K562 (cell line): ENCODE results near the gene RPL39L.

Experiments
- BHLHE40 ChIP-seq: IDR thresholded peaks from 2 replicates; pipeline ENCODE4 v1.6.1; 2011; ENCODE audit warnings: low read length, improper control_type of control experiment
- CTCF ChIP-seq, 3 experiments: IDR thresholded peaks in 2 of 3; conservative IDR thresholded peaks in 1 of 3; 2 replicates each; pipeline ENCODE4 v1.5.1; 2011 to 2012; ENCODE audit warnings: low read length in 3 of 3, mild to moderate bottlenecking in 3 of 3, control low read depth in 2 of 3, improper control_type of control experiment in 1 of 3, inconsistent platforms in 1 of 3, low read depth in 1 of 3, mixed read lengths in 1 of 3, moderate library complexity in 1 of 3; ENCODE audit not compliant: insufficient read depth in 2 of 3
- EP300 ChIP-seq: IDR thresholded peaks from 2 replicates; pipeline ENCODE4 v1.6.1; 2012; ENCODE audit warnings: low read length, improper control_type of control experiment
- HCFC1 ChIP-seq: IDR thresholded peaks from 2 replicates; pipeline ENCODE4 v1.6.1; 2012; ENCODE audit warnings: low read depth, low read length, improper control_type of control experiment
- HDGF ChIP-seq: fragments of 450-650 bp; IDR thresholded peaks from 2 replicates; pipeline ENCODE4 v1.6.1; 2016
- HNRNPK ChIP-seq: fragments of 200-400 bp; formaldehyde crosslinking; IDR thresholded peaks from one replicate; pipeline ENCODE4 v1.6.1; 2018; ENCODE audit warnings: mild to moderate bottlenecking, low read depth, low read length; ENCODE audit not compliant: poor library complexity, severe bottlenecking
- LCOR ChIP-seq: sonication (generic); formaldehyde crosslinking; IDR thresholded peaks from 2 replicates; pipeline ENCODE4 v1.8.0; 2022; ENCODE audit warnings: mild to moderate bottlenecking, missing genetic modification reagents
- MAFK ChIP-seq: IDR thresholded peaks from 2 replicates; pipeline ENCODE4 v1.6.1; 2011; ENCODE audit warnings: low read length, improper control_type of control experiment
- POLR2AphosphoS5 ChIP-seq: IDR thresholded peaks from 2 replicates; pipeline ENCODE4 v1.6.1; 2011; ENCODE audit warnings: mild to moderate bottlenecking, low read depth, low read length, moderate library complexity; ENCODE audit not compliant: control insufficient read depth, insufficient read depth
- RAD21 ChIP-seq, 2 experiments: fragments of 250-450 bp in 1 of 2; fragments of 450-650 bp in 1 of 2; sonication (Bioruptor Pico) in 1 of 2; formaldehyde crosslinking in 1 of 2; IDR thresholded peaks in 1 of 2; conservative IDR thresholded peaks in 1 of 2; 2 replicates each; pipeline versions ENCODE4 v1.4.0 to v1.8.0; 2020 to 2022; ENCODE audit warnings: mild to moderate bottlenecking in 2 of 2, moderate library complexity in 1 of 2
- TF ChIP-seq, protein P1 (sequence below): fragments of 450-650 bp; formaldehyde crosslinking; IDR thresholded peaks from 2 replicates; pipeline ENCODE4 v1.4.0; 2022; ENCODE audit warnings: mild to moderate bottlenecking, moderate library complexity
- TF ChIP-seq, protein P2 (sequence below): fragments of 450-650 bp; IDR thresholded peaks from 2 replicates; pipeline ENCODE4 v1.6.1; 2018; ENCODE audit not compliant: partially characterized antibody
- TF ChIP-seq, protein P3 (sequence below): fragments of 250-450 bp; sonication (Bioruptor Pico); IDR thresholded peaks from 2 replicates; pipeline ENCODE4 v1.6.1; 2021; ENCODE audit warnings: mild to moderate bottlenecking
- TF ChIP-seq, protein P4 (sequence below): sonication (generic); formaldehyde crosslinking; IDR thresholded peaks from 2 replicates; pipeline ENCODE4 v1.8.1; 2022; ENCODE audit warnings: missing genetic modification reagents

GRCh38 chr3:187084580-187084979 is 54.7 kb downstream of the RPL39L start:
- TF ChIP-seq LCOR (CRISPR knock-in tag) (no peak), HCFC1 (no peak), EP300 (no peak), HDGF (no peak), MAFK (no peak), HNRNPK (no peak), CTCF (IDR thresholded peaks at IDR 0.05 in 2 of 3, conservative IDR thresholded peaks at IDR 0.05 in 1 of 3; ENCODE audit: insufficient read depth in 2 of 3, low read depth in 1 of 3, low read length in 3 of 3) (no peak), RAD21 (CRISPR knock-in tag; conservative IDR thresholded peaks at IDR 0.05 in 1 of 2, IDR thresholded peaks at IDR 0.05 in 1 of 2) (no peak), BHLHE40 (no peak), POLR2AphosphoS5 (no peak)
- TF ChIP-seq, protein P1, sequence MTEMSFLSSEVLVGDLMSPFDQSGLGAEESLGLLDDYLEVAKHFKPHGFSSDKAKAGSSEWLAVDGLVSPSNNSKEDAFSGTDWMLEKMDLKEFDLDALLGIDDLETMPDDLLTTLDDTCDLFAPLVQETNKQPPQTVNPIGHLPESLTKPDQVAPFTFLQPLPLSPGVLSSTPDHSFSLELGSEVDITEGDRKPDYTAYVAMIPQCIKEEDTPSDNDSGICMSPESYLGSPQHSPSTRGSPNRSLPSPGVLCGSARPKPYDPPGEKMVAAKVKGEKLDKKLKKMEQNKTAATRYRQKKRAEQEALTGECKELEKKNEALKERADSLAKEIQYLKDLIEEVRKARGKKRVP (CRISPR knock-in tag) = no peak
- TF ChIP-seq, protein P2, sequence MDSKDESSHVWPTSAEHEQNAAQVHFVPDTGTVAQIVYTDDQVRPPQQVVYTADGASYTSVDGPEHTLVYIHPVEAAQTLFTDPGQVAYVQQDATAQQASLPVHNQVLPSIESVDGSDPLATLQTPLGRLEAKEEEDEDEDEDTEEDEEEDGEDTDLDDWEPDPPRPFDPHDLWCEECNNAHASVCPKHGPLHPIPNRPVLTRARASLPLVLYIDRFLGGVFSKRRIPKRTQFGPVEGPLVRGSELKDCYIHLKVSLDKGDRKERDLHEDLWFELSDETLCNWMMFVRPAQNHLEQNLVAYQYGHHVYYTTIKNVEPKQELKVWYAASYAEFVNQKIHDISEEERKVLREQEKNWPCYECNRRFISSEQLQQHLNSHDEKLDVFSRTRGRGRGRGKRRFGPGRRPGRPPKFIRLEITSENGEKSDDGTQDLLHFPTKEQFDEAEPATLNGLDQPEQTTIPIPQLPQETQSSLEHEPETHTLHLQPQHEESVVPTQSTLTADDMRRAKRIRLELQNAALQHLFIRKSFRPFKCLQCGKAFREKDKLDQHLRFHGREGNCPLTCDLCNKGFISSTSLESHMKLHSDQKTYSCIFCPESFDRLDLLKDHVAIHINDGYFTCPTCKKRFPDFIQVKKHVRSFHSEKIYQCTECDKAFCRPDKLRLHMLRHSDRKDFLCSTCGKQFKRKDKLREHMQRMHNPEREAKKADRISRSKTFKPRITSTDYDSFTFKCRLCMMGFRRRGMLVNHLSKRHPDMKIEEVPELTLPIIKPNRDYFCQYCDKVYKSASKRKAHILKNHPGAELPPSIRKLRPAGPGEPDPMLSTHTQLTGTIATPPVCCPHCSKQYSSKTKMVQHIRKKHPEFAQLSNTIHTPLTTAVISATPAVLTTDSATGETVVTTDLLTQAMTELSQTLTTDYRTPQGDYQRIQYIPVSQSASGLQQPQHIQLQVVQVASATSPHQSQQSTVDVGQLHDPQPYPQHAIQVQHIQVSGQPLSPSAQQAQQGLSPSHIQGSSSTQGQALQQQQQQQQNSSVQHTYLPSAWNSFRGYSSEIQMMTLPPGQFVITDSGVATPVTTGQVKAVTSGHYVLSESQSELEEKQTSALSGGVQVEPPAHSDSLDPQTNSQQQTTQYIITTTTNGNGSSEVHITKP = peak; percentile 84
- TF ChIP-seq, protein P3, sequence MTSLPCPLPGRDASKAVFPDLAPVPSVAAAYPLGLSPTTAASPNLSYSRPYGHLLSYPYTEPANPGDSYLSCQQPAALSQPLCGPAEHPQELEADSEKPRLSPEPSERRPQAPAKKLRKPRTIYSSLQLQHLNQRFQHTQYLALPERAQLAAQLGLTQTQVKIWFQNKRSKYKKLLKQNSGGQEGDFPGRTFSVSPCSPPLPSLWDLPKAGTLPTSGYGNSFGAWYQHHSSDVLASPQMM (CRISPR knock-in tag) = no peak
- TF ChIP-seq, protein P4, sequence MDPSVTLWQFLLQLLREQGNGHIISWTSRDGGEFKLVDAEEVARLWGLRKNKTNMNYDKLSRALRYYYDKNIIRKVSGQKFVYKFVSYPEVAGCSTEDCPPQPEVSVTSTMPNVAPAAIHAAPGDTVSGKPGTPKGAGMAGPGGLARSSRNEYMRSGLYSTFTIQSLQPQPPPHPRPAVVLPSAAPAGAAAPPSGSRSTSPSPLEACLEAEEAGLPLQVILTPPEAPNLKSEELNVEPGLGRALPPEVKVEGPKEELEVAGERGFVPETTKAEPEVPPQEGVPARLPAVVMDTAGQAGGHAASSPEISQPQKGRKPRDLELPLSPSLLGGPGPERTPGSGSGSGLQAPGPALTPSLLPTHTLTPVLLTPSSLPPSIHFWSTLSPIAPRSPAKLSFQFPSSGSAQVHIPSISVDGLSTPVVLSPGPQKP (CRISPR knock-in tag) = no peak
